Measurements from ENCODE around the gene WWOX. TPM values are rescaled to one million over a fixed set of nuclear protein-coding genes. Genes with fewer than 3 reads are reported as not detected.
A peak's percentile ranks its signal among the peaks of the same experiment; 100 is the strongest.

WWOX gene
- total RNA-seq, 2 donors from 2014 or later: 30.0 to 35.4 TPM

DNA sequence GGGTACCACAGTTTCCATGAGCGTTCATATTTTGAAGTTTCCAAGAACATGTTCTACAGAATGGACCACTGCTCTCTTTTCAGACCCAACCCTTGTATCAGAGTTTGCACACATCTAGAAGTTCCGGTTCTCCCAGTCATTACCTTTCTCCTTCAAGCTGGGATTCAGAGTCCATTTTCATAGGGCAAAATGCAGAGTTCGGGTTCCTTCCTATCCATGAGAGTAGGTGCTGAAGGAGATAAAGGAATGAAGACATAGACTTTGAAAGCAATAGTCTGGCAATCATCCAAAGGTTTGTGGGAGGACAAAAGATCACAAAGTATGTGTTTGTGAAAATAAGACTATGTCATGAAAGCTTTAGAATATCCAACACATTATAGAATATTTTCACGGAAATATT, 801.5 kb downstream of the WWOX start:
- WGBS, 2 experiments (ENCODE audit: insufficient coverage in 1 of 2, insufficient read length in 1 of 2): 96 to 100% methylated on average over 3 to 4 of the region's 4 CpGs
- no peaks in the 10 kb centered on the region for H3K36me3 ChIP-seq (ENCODE audit: control insufficient read depth, insufficient read depth, low read length)
- TF ChIP-seq, protein P1, sequence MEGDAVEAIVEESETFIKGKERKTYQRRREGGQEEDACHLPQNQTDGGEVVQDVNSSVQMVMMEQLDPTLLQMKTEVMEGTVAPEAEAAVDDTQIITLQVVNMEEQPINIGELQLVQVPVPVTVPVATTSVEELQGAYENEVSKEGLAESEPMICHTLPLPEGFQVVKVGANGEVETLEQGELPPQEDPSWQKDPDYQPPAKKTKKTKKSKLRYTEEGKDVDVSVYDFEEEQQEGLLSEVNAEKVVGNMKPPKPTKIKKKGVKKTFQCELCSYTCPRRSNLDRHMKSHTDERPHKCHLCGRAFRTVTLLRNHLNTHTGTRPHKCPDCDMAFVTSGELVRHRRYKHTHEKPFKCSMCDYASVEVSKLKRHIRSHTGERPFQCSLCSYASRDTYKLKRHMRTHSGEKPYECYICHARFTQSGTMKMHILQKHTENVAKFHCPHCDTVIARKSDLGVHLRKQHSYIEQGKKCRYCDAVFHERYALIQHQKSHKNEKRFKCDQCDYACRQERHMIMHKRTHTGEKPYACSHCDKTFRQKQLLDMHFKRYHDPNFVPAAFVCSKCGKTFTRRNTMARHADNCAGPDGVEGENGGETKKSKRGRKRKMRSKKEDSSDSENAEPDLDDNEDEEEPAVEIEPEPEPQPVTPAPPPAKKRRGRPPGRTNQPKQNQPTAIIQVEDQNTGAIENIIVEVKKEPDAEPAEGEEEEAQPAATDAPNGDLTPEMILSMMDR (conservative IDR thresholded peaks at IDR 0.05): no peak
- H3K4me1 ChIP-seq (ENCODE audit: control insufficient read depth, insufficient read depth, low read length): peaks cover 5% of the 10 kb centered on the region
- H3K4me3 ChIP-seq (ENCODE audit: low read length): no peak overlapping the region
- no peaks in the 10 kb centered on the region for H3K9me3 ChIP-seq (ENCODE audit: control insufficient read depth, low read length)
- H3K9ac ChIP-seq (ENCODE audit: extremely low read depth, low read length, poor library complexity, severe bottlenecking): no peak overlapping the region
- no peaks in the 10 kb centered on the region for H3K27me3 ChIP-seq (ENCODE audit: control insufficient read depth, insufficient read depth, low read length, poor library complexity, severe bottlenecking)
- no peak overlapping the region for H3K27ac ChIP-seq (ENCODE audit: low read depth, low read length)
- Mint-ChIP-seq H3K4me3 (no peak overlapping the region), H3K36me3 (ENCODE audit: low read depth) (no peaks in the 10 kb centered on the region), H3K27ac (no peak overlapping the region), H3K9me3 (peaks cover 3% of the 10 kb centered on the region), H3K27me3 (ENCODE audit: insufficient read depth) (no peaks in the 10 kb centered on the region), H3K4me1 (peaks cover 10% of the 10 kb centered on the region)
- DNase-seq: no peak

DNA sequence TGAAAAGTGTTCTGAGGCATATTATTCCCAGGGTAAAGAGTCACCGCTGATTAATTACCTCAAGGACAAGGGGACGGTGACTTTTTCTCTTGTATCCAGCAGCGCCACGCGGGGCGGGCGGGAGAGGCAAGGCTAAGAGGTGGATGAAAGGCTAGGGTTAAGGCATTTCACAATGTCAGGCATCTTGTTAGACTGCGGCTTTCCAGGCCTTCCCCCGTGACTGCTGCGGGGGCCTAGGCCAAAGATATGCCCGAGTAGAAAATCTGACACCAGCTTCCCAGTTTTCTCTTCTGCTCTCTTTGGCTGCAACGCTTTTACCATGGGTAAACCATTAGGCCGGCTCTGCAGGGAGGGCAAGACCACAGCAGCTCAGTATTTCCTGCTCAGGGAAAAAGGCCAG, 802.9 kb downstream of the WWOX start:
- TF ChIP-seq, protein P1 (conservative IDR thresholded peaks at IDR 0.05): no peak
- Mint-ChIP-seq H3K27me3 (ENCODE audit: insufficient read depth) (no peaks in the 10 kb centered on the region), H3K36me3 (ENCODE audit: low read depth) (no peaks in the 10 kb centered on the region), H3K9me3 (peaks cover 8% of the 10 kb centered on the region), H3K27ac (no peak overlapping the region), H3K4me3 (no peak overlapping the region), H3K4me1 (peaks cover 22% of the 10 kb centered on the region)
- Histone ChIP-seq H3K4me3 (ENCODE audit: low read length) (no peak overlapping the region), H3K4me1 (ENCODE audit: control insufficient read depth, insufficient read depth, low read length) (peaks cover 7% of the 10 kb centered on the region), H3K9ac (ENCODE audit: extremely low read depth, low read length, poor library complexity, severe bottlenecking) (no peak overlapping the region), H3K27ac (ENCODE audit: low read depth, low read length) (peak overlapping the region; percentile 18), H3K27me3 (ENCODE audit: control insufficient read depth, insufficient read depth, low read length, poor library complexity, severe bottlenecking) (no peaks in the 10 kb centered on the region), H3K9me3 (ENCODE audit: control insufficient read depth, low read length) (no peaks in the 10 kb centered on the region), H3K36me3 (ENCODE audit: control insufficient read depth, insufficient read depth, low read length) (no peaks in the 10 kb centered on the region)
- 90 to 91% methylated on average over 11 to 13 of the region's 13 CpGs for WGBS, 2 experiments (ENCODE audit: insufficient coverage in 1 of 2, insufficient read length in 1 of 2)
- DNase-seq: no peak

DNA sequence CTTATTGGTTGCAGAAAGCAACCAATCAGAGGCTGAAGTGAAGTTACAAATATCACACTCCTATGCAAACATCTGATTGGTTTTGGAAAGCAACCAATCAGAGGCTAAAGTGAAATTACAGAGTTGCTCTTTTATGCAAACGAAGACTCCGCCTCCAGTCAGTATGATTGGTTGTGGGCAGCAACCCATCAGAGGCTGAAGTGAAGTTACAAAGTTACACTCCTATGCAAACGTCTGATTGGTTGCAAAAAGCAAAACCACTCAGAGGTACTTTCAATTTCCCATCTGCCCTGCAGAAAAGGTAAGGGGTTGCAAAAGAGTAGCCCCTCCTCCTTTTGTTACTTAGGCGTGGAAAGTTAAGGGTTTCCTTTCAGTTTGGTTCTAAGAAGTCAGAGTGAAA, 803.8 kb downstream of the WWOX start:
- H3K27ac ChIP-seq (ENCODE audit: low read depth, low read length): no peak overlapping the region
- TF ChIP-seq, protein P1 (conservative IDR thresholded peaks at IDR 0.05): no peak
- peaks cover 8% of the 10 kb centered on the region for H3K9me3 Mint-ChIP-seq
- H3K36me3 Mint-ChIP-seq (ENCODE audit: low read depth): no peaks in the 10 kb centered on the region
- H3K9me3 ChIP-seq (ENCODE audit: control insufficient read depth, low read length): no peaks in the 10 kb centered on the region
- H3K4me1 Mint-ChIP-seq: peaks cover 26% of the 10 kb centered on the region
- peaks cover 7% of the 10 kb centered on the region for H3K4me1 ChIP-seq (ENCODE audit: control insufficient read depth, insufficient read depth, low read length)
- no peak for DNase-seq
- 87 to 92% methylated on average over 4 of the region's 4 CpGs for WGBS, 2 experiments (ENCODE audit: insufficient coverage in 1 of 2, insufficient read length in 1 of 2)
- H3K27me3 ChIP-seq (ENCODE audit: control insufficient read depth, insufficient read depth, low read length, poor library complexity, severe bottlenecking): no peaks in the 10 kb centered on the region
- H3K9ac ChIP-seq (ENCODE audit: extremely low read depth, low read length, poor library complexity, severe bottlenecking): no peak overlapping the region
- no peaks in the 10 kb centered on the region for H3K27me3 Mint-ChIP-seq (ENCODE audit: insufficient read depth)
- no peak overlapping the region for H3K4me3 ChIP-seq (ENCODE audit: low read length)
- no peak overlapping the region for H3K4me3 Mint-ChIP-seq
- no peak overlapping the region for H3K27ac Mint-ChIP-seq
- H3K36me3 ChIP-seq (ENCODE audit: control insufficient read depth, insufficient read depth, low read length): no peaks in the 10 kb centered on the region

Measured in endodermal cell (in vitro differentiated cells).